ENCODE measurements around the gene DPH5. TPM values are rescaled to one million over a fixed set of nuclear protein-coding genes. Genes with fewer than 3 reads are reported as not detected.

DPH5 gene
- total RNA-seq, 1 donor from 2014 or later: 69.4 TPM

DNA sequence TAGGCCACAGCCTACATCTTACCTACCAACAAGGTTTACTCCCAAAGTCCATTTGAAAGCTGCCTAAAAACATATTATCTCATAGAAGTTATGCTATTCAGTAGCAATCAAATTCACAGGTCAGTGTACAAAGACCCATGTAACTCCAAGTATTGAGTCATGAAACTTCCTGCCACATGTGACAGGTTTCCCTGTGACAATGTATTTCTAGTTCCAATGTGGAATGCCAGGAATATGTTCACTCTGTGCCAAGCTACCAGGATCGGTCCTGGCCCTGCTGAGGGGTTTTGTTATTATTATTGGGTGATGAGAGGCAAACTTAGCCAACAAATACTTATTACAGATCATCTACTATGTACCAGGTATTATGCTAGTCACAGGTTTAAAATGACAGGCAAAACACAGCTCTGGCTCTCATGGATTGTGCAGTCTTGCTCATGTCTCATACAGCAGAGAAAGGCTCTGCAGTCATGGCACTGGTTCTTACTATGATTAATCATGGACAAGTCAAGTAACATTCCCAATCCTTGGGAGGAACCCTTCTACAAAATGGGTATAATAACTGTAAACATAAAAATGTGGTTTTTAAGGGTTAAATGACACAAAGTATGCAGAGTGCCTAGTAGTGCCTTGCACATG lies 22.5 kb downstream of the DPH5 start:
- Mint-ChIP-seq H3K9me3 (no peaks in the 10 kb centered on the region), H3K4me1 (peaks cover 8% of the 10 kb centered on the region), H3K4me3 (no peak overlapping the region), H3K27me3 (ENCODE audit: low read depth) (no peaks in the 10 kb centered on the region), H3K36me3 (ENCODE audit: low read depth) (peaks cover 12% of the 10 kb centered on the region), H3K27ac (ENCODE audit: unreplicated experiment) (no peak overlapping the region)
- TF ChIP-seq CTCF (conservative IDR thresholded peaks at IDR 0.05): no peak
- DNase-seq (ENCODE audit: low read depth, low spot score): no peak

- no peak overlapping the region for H3K27ac Mint-ChIP-seq (ENCODE audit: unreplicated experiment)
- no peak for TF ChIP-seq CTCF (conservative IDR thresholded peaks at IDR 0.05)
- no peak overlapping the region for H3K4me3 Mint-ChIP-seq
- H3K27me3 Mint-ChIP-seq (ENCODE audit: low read depth): no peaks in the 10 kb centered on the region
- peaks cover 14% of the 10 kb centered on the region for H3K36me3 Mint-ChIP-seq (ENCODE audit: low read depth)
- DNase-seq (ENCODE audit: low read depth, low spot score): no peak
- H3K4me1 Mint-ChIP-seq: peaks cover 8% of the 10 kb centered on the region
- no peaks in the 10 kb centered on the region for H3K9me3 Mint-ChIP-seq
These were observed 23.0 kb downstream of the DPH5 start for GRCh38 chr1:101002551-101002950.

GRCh38 chr1:101000131-101000873 lies 25.3 kb downstream of the DPH5 start:
- H3K36me3 Mint-ChIP-seq (ENCODE audit: low read depth): peaks cover 21% of the 10 kb centered on the region
- DNase-seq (ENCODE audit: low read depth, low spot score): no peak
- no peak overlapping the region for H3K27ac Mint-ChIP-seq (ENCODE audit: unreplicated experiment)
- peaks cover 5% of the 10 kb centered on the region for H3K4me1 Mint-ChIP-seq
- no peaks in the 10 kb centered on the region for H3K9me3 Mint-ChIP-seq
- no peak overlapping the region for H3K4me3 Mint-ChIP-seq
- no peaks in the 10 kb centered on the region for H3K27me3 Mint-ChIP-seq (ENCODE audit: low read depth)
- TF ChIP-seq CTCF (conservative IDR thresholded peaks at IDR 0.05): no peak

GRCh38 chr1:100998426-100998825 lies 27.2 kb downstream of the DPH5 start:
- Mint-ChIP-seq H3K9me3 (no peaks in the 10 kb centered on the region), H3K4me3 (no peak overlapping the region), H3K27ac (ENCODE audit: unreplicated experiment) (no peak overlapping the region), H3K4me1 (no peaks in the 10 kb centered on the region), H3K27me3 (ENCODE audit: low read depth) (no peaks in the 10 kb centered on the region), H3K36me3 (ENCODE audit: low read depth) (peaks cover 24% of the 10 kb centered on the region)
- no peak for TF ChIP-seq CTCF (conservative IDR thresholded peaks at IDR 0.05)
- no peak for DNase-seq (ENCODE audit: low read depth, low spot score)

- H3K27me3 Mint-ChIP-seq (ENCODE audit: low read depth): no peaks in the 10 kb centered on the region
- no peak for DNase-seq (ENCODE audit: low read depth, low spot score)
- H3K4me3 Mint-ChIP-seq: no peak overlapping the region
- no peak overlapping the region for H3K27ac Mint-ChIP-seq (ENCODE audit: unreplicated experiment)
- no peaks in the 10 kb centered on the region for H3K9me3 Mint-ChIP-seq
- no peak for TF ChIP-seq CTCF (conservative IDR thresholded peaks at IDR 0.05)
- H3K4me1 Mint-ChIP-seq: no peaks in the 10 kb centered on the region
- peaks cover 32% of the 10 kb centered on the region for H3K36me3 Mint-ChIP-seq (ENCODE audit: low read depth)
These were observed 30.2 kb downstream of the DPH5 start for GRCh38 chr1:100995198-100995988.

All from neural crest cell (in vitro differentiated cells).